ENCODE results near the gene NUP153.

NUP153 gene

DNA sequence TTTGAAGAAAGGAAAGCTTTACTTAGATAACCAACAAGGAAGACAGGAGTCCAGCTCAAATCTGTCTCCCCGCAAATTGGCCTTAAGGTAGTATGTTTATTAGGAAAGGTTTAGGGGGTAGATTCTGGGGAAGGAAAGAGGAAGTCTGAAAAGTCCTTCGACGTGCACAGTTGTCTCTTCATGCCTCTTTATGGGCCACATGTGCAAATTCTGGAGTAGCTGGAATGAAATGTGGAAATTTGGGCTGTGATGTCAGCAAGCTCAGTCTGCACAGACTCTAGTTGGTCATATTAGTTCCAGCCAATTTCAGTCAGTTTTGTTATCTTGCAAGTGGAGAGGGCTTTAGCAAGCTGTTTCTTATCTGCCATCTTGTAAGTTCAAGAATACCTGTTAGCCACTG is 50.1 kb downstream of the NUP153 start:
- Histone ChIP-seq H3K27me3 (ENCODE audit: control insufficient read depth, insufficient read depth, low read length) (no peaks in the 10 kb centered on the region), H3K36me3 (ENCODE audit: control insufficient read depth, insufficient read depth, low read length) (peaks cover 85% of the 10 kb centered on the region), H3K4me1 (ENCODE audit: control insufficient read depth, insufficient read depth, low read length) (no peaks in the 10 kb centered on the region), H3K9me3 (ENCODE audit: control insufficient read depth, insufficient read depth, low read length) (no peaks in the 10 kb centered on the region), H3K9ac (ENCODE audit: low read depth, low read length) (no peak overlapping the region), H3K4me3 (ENCODE audit: low read depth, low read length) (no peak overlapping the region), H3K27ac (ENCODE audit: low read depth, low read length) (no peak overlapping the region)

DNA sequence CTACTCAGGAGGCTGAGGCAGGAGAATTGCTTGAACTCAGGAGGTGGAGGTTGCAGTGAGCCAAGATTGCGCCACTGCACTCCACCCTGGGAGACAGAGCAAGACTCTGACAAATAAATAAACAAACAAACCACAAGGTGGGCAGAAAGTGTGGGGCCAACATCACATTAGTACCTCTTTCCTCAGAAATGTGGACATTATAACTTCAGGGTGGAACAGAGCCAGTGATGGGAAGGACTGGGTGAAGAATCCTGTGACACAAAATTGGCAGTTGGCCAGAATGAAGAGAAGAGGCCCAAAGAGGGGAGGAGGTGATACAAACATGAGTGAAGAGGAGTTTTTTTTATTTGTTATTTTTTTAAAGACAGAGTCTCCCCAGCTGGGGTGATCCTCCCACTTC is 50.6 kb downstream of the NUP153 start:
- H3K27ac ChIP-seq (ENCODE audit: low read depth, low read length): no peak overlapping the region
- H3K4me1 ChIP-seq (ENCODE audit: control insufficient read depth, insufficient read depth, low read length): no peaks in the 10 kb centered on the region
- H3K9ac ChIP-seq (ENCODE audit: low read depth, low read length): no peak overlapping the region
- no peaks in the 10 kb centered on the region for H3K27me3 ChIP-seq (ENCODE audit: control insufficient read depth, insufficient read depth, low read length)
- H3K4me3 ChIP-seq (ENCODE audit: low read depth, low read length): no peak overlapping the region
- no peaks in the 10 kb centered on the region for H3K9me3 ChIP-seq (ENCODE audit: control insufficient read depth, insufficient read depth, low read length)
- peaks cover 85% of the 10 kb centered on the region for H3K36me3 ChIP-seq (ENCODE audit: control insufficient read depth, insufficient read depth, low read length)

DNA sequence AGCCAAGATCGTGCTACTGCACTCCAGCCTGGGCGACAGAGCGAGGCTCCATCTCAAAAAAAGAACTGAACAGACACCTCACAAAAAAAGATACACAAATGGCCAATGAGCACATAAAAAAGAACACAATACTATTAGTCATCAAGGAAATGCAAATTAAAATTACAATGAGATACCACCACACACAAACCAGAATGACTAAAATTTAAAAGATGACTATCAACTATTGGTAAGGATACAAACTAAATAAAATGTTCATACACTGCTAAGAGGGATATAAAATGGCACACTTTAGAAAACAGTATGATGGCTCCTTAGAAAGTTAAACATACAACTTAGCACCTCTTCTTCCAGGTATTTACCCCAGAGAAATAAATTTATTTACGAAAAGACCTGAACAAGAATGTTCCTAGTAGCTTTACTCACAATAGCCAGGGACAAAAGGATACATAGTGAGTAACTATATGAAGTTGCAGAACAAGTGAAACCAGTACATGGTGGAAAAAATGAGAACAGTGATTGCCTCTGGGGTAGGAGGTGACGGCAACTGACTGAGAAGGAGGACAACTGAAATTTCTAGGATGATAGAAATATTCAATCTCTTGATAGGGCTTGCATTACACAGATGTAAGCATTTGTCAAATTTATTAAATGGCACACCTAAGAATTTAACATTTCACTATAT is 53.4 kb downstream of the NUP153 start:
- H3K9me3 ChIP-seq (ENCODE audit: control insufficient read depth, insufficient read depth, low read length): no peaks in the 10 kb centered on the region
- H3K27me3 ChIP-seq (ENCODE audit: control insufficient read depth, insufficient read depth, low read length): no peaks in the 10 kb centered on the region
- H3K36me3 ChIP-seq (ENCODE audit: control insufficient read depth, insufficient read depth, low read length): peaks cover 86% of the 10 kb centered on the region
- H3K4me1 ChIP-seq (ENCODE audit: control insufficient read depth, insufficient read depth, low read length): no peaks in the 10 kb centered on the region
- H3K27ac ChIP-seq (ENCODE audit: low read depth, low read length): no peak overlapping the region
- H3K4me3 ChIP-seq (ENCODE audit: low read depth, low read length): no peak overlapping the region
- H3K9ac ChIP-seq (ENCODE audit: low read depth, low read length): no peak overlapping the region

DNA sequence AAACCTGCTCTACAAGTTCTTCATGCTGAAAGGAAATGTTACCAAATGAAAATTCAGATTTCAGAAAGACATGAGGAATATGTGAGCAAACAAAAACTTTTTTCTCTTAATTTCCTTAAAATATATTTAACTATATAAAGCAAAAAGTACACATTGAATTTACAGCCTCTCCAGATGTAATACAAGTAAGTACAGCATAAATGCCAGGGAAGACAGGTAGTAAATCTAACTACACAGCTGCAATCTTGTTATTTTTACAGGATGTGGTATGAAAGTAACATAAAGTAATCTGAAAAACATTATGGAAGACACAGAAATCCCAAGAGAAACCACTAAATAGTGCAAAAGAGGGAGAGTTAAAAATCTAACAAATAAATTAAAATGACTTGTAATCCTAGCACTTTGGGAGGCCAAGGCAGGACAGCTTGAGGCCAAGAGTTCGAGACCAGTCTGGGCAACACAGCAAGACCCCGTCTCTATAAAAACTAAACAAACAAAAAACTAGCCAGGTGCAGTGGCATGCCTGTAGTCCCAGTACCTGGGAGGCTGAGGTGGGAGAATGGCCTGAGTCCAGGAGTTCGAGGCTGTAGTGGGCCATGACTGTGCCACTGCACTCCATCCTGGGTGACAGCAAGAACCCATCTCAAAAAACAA is 55.9 kb downstream of the NUP153 start:
- Histone ChIP-seq H3K9me3 (ENCODE audit: control insufficient read depth, insufficient read depth, low read length) (no peaks in the 10 kb centered on the region), H3K27ac (ENCODE audit: low read depth, low read length) (no peak overlapping the region), H3K4me1 (ENCODE audit: control insufficient read depth, insufficient read depth, low read length) (no peaks in the 10 kb centered on the region), H3K27me3 (ENCODE audit: control insufficient read depth, insufficient read depth, low read length) (no peaks in the 10 kb centered on the region), H3K36me3 (ENCODE audit: control insufficient read depth, insufficient read depth, low read length) (peaks cover 87% of the 10 kb centered on the region), H3K9ac (ENCODE audit: low read depth, low read length) (no peak overlapping the region), H3K4me3 (ENCODE audit: low read depth, low read length) (no peak overlapping the region)

DNA sequence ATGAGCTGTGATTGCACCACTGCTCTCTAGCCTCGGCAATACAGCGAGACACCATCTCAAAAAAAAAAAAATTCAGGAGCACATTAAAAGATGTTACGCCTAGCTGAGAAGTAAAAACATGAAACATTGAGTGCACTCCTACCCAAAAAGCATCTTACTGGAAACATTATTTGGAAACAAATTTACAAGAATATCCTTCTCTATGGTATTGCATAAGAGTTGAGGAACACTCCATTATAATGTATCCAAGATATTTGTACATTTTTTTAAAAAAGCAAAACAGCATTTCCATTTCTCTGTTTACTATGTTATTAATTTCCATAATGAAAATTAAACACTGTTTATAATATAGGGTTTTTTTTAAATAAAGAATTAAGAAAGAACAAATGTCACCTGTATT is 58.0 kb downstream of the NUP153 start:
- peaks cover 89% of the 10 kb centered on the region for H3K36me3 ChIP-seq (ENCODE audit: control insufficient read depth, insufficient read depth, low read length)
- no peaks in the 10 kb centered on the region for H3K27me3 ChIP-seq (ENCODE audit: control insufficient read depth, insufficient read depth, low read length)
- H3K9me3 ChIP-seq (ENCODE audit: control insufficient read depth, insufficient read depth, low read length): no peaks in the 10 kb centered on the region

DNA sequence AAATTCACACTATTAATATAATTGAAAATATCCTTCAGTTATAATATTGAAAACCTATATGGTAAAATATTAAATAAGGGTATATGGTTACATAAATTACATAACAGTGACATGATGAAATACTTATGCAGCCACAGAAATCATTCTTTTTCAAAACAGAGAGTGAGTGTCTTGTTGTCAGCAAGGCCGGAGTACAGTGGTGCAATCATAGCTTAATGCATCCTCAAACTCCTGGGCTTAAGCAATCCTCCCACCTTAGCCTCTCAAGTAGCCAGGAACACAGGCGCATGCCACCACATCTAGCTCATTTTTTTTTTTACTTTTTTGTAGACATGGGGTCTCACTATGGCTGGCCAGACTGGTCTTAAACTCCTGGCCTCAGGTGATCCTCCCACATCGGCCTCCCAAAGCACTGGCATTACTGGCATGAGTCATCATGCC is 66.2 kb downstream of the NUP153 start:
- H3K4me3 ChIP-seq (ENCODE audit: low read depth, low read length): no peak overlapping the region
- peaks cover 94% of the 10 kb centered on the region for H3K36me3 ChIP-seq (ENCODE audit: control insufficient read depth, insufficient read depth, low read length)
- no peaks in the 10 kb centered on the region for H3K9me3 ChIP-seq (ENCODE audit: control insufficient read depth, insufficient read depth, low read length)
- no peaks in the 10 kb centered on the region for H3K4me1 ChIP-seq (ENCODE audit: control insufficient read depth, insufficient read depth, low read length)
- H3K9ac ChIP-seq (ENCODE audit: low read depth, low read length): no peak overlapping the region
- no peaks in the 10 kb centered on the region for H3K27me3 ChIP-seq (ENCODE audit: control insufficient read depth, insufficient read depth, low read length)
- H3K27ac ChIP-seq (ENCODE audit: low read depth, low read length): no peak overlapping the region

More for the DNA sequence above, 58.0 kb downstream of the NUP153 start:
- H3K4me3 ChIP-seq (ENCODE audit: low read depth, low read length): no peak overlapping the region
- no peak overlapping the region for H3K27ac ChIP-seq (ENCODE audit: low read depth, low read length)
- no peaks in the 10 kb centered on the region for H3K4me1 ChIP-seq (ENCODE audit: control insufficient read depth, insufficient read depth, low read length)
- no peak overlapping the region for H3K9ac ChIP-seq (ENCODE audit: low read depth, low read length)

DNA sequence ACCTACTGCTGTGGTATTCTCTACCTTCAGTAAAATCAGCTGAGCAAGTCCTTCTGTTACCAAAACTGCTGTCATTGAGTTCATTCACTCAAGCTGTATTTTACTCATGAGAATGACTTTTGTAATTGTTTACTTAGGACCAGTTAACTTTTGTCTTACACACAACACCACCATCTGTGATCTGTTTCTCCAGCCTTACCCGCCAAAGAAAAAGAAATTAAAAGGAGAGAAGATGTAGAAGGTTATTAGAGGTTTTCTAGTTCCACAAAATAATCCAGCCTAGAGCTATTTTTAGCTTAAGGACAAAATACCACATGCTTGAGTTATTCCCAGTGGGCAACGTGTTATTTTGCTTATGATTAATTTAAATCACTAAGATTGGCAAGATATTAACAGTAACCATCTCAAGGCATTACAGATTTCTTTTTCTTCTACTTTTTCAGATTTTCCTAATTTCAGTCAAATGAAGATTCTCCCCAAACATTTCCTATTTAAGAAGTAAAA is 68.5 kb downstream of the NUP153 start:
- peaks cover 86% of the 10 kb centered on the region for H3K36me3 ChIP-seq (ENCODE audit: control insufficient read depth, insufficient read depth, low read length)

DNA sequence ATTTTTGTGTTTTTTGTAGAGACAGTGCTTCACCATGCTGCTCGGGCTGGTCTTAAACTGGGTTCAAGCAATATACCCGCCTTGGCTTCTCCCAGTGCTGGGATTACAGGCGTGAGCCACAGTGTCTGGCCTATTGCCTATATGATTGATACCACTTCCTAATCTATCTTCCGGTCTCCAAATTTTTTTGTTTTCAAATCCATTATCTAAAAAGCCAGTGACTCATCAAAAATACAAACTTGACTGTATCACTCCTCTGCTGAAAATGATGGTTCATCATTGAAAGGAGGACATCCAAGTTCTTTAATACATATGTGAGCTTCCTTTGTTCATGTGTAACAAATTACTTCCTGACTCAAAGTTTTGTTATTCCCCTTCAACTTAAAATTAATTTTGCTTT is 71.2 kb downstream of the NUP153 start:
- Histone ChIP-seq H3K4me1 (ENCODE audit: control insufficient read depth, insufficient read depth, low read length) (no peaks in the 10 kb centered on the region), H3K27ac (ENCODE audit: low read depth, low read length) (no peak overlapping the region), H3K27me3 (ENCODE audit: control insufficient read depth, insufficient read depth, low read length) (no peaks in the 10 kb centered on the region), H3K4me3 (ENCODE audit: low read depth, low read length) (no peak overlapping the region), H3K36me3 (ENCODE audit: control insufficient read depth, insufficient read depth, low read length) (peaks cover 91% of the 10 kb centered on the region), H3K9ac (ENCODE audit: low read depth, low read length) (no peak overlapping the region), H3K9me3 (ENCODE audit: control insufficient read depth, insufficient read depth, low read length) (no peaks in the 10 kb centered on the region)

More for the DNA sequence above, 68.5 kb downstream of the NUP153 start:
- no peaks in the 10 kb centered on the region for H3K4me1 ChIP-seq (ENCODE audit: control insufficient read depth, insufficient read depth, low read length)
- H3K9me3 ChIP-seq (ENCODE audit: control insufficient read depth, insufficient read depth, low read length): no peaks in the 10 kb centered on the region
- H3K9ac ChIP-seq (ENCODE audit: low read depth, low read length): no peak overlapping the region
- H3K27ac ChIP-seq (ENCODE audit: low read depth, low read length): no peak overlapping the region
- no peak overlapping the region for H3K4me3 ChIP-seq (ENCODE audit: low read depth, low read length)
- no peaks in the 10 kb centered on the region for H3K27me3 ChIP-seq (ENCODE audit: control insufficient read depth, insufficient read depth, low read length)

DNA sequence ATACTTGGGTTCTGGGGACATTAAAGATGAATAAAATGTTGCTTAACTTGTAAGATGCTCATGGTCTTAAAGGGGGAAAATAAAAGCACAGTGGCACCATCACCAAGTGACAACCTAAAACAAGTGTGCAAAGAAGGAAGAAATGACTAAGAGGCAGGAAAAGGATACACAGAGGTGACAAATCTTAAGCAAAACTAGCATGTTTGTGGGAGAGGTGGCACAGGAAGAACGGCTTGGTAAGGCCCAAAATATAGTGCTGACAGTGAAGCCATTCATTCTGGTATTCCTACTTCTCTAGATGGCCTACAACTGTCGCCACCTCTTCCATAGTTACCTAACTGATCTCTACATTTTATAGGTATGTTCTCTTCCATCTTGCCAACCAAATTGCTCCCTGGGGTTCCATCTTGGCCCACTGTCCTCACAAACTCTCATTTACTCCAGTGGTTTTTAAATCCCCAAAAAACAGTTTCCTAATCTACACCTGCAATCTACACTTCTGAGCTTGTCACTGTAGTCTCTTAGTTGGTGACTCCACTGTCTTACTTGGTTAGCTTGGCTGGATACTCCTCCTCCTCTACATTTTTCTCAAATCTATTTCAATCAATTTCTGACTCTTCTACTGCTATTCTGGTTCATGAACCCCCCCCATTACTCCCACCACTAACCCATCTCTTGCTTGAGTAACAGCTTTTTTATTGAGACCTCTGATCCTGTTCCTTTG is 73.1 kb downstream of the NUP153 start:
- no peak overlapping the region for H3K9ac ChIP-seq (ENCODE audit: low read depth, low read length)
- no peak overlapping the region for H3K27ac ChIP-seq (ENCODE audit: low read depth, low read length)
- no peaks in the 10 kb centered on the region for H3K9me3 ChIP-seq (ENCODE audit: control insufficient read depth, insufficient read depth, low read length)
- H3K36me3 ChIP-seq (ENCODE audit: control insufficient read depth, insufficient read depth, low read length): peaks cover 88% of the 10 kb centered on the region
- H3K4me1 ChIP-seq (ENCODE audit: control insufficient read depth, insufficient read depth, low read length): no peaks in the 10 kb centered on the region
- H3K4me3 ChIP-seq (ENCODE audit: low read depth, low read length): no peak overlapping the region
- H3K27me3 ChIP-seq (ENCODE audit: control insufficient read depth, insufficient read depth, low read length): no peaks in the 10 kb centered on the region

DNA sequence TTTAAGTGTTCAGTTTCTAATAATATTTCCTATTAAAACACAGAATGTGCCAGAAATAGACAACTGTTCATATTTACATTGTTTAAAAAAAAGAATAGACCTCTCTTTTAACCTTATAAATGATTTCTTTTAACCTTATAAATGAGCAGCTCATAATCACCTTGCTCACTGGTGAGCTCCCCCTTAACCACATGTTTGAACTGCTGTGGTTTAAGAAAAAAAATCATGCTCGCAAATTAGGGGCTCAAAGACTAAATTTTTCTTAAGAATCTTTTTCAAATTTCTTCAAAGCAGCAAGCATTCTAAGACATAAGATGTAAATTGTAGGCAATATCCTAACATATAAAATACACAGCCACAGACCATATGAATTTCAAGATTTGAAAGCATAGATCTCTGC is 73.8 kb downstream of the NUP153 start:
- Histone ChIP-seq H3K27me3 (ENCODE audit: control insufficient read depth, insufficient read depth, low read length) (no peaks in the 10 kb centered on the region), H3K4me3 (ENCODE audit: low read depth, low read length) (no peak overlapping the region), H3K36me3 (ENCODE audit: control insufficient read depth, insufficient read depth, low read length) (peaks cover 88% of the 10 kb centered on the region), H3K9ac (ENCODE audit: low read depth, low read length) (no peak overlapping the region), H3K9me3 (ENCODE audit: control insufficient read depth, insufficient read depth, low read length) (no peaks in the 10 kb centered on the region), H3K4me1 (ENCODE audit: control insufficient read depth, insufficient read depth, low read length) (no peaks in the 10 kb centered on the region), H3K27ac (ENCODE audit: low read depth, low read length) (no peak overlapping the region)

Measured in HUES48 (cell line).